AG09309 (cell line): ENCODE results near the gene TP53AIP1.

ENCODE experiments used
- DNase-seq: peaks from one replicate; pipeline ENCODE4 v3.0.0-alpha.2; 2010; ENCODE audit warnings: low read depth
- H3K4me3 ChIP-seq: 2 replicates; pipeline ENCODE4 v1.5.1; 2011; ENCODE audit warnings: mild to moderate bottlenecking, low read depth, low read length, moderate library complexity; ENCODE audit not compliant: control insufficient read depth
- TF ChIP-seq, protein P1 (sequence below): IDR thresholded peaks from 2 replicates; pipeline ENCODE4 v1.5.1; 2011; ENCODE audit warnings: mild to moderate bottlenecking, low read depth, low read length, inconsistent platforms; ENCODE audit not compliant: insufficient read depth, control insufficient read depth; ENCODE audit errors: missing control alignments

TP53AIP1 gene

GRCh38 chr11:128934926-128935325 lies 7.7 kb downstream of the TP53AIP1 start:
- no peak overlapping the region for H3K4me3 ChIP-seq
- TF ChIP-seq, protein P1, sequence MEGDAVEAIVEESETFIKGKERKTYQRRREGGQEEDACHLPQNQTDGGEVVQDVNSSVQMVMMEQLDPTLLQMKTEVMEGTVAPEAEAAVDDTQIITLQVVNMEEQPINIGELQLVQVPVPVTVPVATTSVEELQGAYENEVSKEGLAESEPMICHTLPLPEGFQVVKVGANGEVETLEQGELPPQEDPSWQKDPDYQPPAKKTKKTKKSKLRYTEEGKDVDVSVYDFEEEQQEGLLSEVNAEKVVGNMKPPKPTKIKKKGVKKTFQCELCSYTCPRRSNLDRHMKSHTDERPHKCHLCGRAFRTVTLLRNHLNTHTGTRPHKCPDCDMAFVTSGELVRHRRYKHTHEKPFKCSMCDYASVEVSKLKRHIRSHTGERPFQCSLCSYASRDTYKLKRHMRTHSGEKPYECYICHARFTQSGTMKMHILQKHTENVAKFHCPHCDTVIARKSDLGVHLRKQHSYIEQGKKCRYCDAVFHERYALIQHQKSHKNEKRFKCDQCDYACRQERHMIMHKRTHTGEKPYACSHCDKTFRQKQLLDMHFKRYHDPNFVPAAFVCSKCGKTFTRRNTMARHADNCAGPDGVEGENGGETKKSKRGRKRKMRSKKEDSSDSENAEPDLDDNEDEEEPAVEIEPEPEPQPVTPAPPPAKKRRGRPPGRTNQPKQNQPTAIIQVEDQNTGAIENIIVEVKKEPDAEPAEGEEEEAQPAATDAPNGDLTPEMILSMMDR, result no peak
- no peak for DNase-seq

- TF ChIP-seq, protein P1, result no peak
- DNase-seq, result no peak
- no peak overlapping the region for H3K4me3 ChIP-seq
These were observed 8.3 kb downstream of the TP53AIP1 start for GRCh38 chr11:128934351-128934750.

DNA sequence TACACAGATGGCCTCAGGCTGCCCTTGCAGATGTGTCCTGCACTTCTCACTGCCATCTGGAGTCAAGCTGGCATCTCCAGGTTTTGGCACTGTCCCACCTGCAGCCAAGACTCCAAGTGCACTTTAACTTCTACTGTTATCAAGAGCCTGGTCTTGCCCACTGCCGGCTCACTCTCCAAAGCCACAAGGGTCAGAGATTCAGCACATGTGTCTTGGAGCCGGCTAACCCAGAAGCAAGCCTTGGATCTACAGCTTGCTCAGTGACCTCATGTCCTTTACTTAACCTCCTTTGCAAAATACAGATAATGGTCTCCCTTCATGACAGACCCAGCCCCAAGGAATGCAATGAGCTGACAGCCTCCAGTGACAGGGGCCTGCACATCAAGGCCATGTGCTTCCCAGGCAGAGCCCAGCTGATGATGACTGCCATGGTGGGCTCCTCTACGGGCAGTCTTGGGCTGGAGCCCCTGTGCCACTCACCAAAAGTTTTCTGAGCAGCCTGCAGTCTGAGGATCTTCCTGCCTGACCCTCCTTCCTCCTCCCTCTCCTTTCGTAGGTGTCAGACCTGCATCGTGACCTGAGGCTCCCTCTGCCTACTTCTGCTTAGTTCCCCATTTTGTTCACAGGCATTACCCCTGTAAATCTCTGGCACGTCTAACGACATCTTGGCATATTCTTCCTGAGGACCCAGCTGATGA lies 9.0 kb downstream of the TP53AIP1 start:
- DNase-seq, result no peak
- TF ChIP-seq, protein P1, result no peak
- no peak overlapping the region for H3K4me3 ChIP-seq

GRCh38 chr11:128931668-128932067 lies 11.0 kb downstream of the TP53AIP1 start:
- no peak overlapping the region for H3K4me3 ChIP-seq
- DNase-seq, result no peak
- TF ChIP-seq, protein P1, result no peak

DNA sequence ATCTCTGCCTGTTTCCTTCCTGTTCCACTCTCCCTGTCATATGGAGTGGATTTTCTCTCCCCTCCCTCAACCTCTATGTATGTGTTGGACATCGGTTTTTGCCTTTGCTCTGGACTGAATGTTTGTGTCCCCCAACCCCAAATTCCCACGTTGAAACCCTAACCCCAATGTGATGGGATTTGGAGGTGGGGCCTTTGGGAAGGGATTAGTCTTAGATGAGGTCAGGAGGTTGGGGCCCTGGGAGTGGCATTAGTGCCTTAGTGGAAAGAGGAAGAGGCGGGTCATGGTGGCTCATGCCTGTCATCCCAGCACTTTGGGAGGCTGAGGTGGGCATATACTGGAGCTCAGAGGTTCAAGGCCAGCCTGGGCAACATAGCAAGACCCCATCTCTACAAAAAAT lies 11.6 kb downstream of the TP53AIP1 start:
- no peak for DNase-seq
- TF ChIP-seq, protein P1, result no peak
- no peak overlapping the region for H3K4me3 ChIP-seq

DNA sequence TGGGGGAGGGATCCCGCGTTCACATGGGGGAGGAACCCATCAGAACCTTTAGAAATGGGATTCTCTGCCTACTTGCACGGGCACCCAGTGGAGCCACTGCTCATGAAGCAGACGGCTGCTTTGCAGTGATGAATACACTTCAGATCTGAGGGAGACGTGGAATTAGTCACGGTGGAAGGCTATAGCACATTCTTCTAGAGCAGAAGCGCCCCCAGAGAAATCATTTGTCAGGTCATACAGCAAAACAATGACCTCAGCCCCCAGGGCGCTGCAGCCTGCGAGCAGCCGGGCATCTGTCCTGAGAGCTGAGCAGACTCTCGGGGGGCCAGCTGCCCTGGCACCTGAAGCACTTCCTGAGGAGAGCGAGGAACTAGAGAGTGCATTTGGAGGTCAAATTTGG lies 12.7 kb downstream of the TP53AIP1 start:
- no peak for DNase-seq
- TF ChIP-seq, protein P1, result no peak
- H3K4me3 ChIP-seq, result no peak overlapping the region
